Activated naive CD8-positive, alpha-beta T cell treated with anti-CD3 and anti-CD28 coated beads, Interleukin-2, amount 50 U/mL, for 16 hours (primary cell): ENCODE results near the gene OPA3.
"Not testable (repeated sequence)": the region's sequence is repeated elsewhere in the genome, so short reads cannot be mapped to it uniquely, and the experiment has no call there.

Experiments
- DNase-seq: peaks from one replicate; pipeline ENCODE4 v3.0.0-alpha.2; 2020; ENCODE audit warnings: low read depth, low spot score

OPA3 gene

DNA sequence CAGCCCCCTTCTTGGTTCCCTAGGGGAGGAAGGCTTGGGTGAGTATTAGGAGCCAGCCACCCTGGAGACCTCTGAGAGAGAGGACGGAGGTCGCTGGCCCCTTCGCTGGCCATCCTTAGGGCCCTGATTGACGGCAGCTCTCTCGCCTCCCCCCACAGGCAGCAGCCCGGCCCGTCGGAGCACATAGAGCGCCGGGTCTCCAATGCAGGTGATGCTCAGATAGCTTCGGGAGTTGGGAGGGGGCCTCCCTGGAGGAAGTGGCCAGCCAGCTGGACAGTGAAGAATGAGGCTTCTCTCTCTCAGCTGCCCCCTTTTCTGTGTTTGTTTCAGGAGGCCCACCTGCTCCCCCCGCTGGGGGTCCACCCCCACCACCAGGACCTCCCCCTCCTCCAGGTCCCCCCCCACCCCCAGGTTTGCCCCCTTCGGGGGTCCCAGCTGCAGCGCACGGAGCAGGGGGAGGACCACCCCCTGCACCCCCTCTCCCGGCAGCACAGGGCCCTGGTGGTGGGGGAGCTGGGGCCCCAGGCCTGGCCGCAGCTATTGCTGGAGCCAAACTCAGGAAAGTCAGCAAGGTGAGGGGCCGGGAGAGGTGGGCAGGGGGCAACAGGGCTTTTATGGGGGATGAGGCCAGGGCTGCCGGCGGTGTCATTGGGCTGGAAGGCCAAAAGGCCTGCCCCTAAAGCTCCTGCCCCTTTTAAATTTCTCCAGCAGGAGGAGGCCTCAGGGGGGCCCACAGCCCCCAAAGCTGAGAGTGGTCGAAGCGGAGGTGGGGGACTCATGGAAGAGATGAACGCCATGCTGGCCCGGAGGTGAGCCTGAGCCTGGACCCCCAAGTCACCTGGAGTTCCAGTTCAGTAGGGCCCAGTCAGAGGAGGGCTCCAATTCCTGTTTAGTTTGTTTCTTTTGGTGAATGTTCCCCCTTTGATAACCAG, 62.3 kb downstream of the OPA3 start:
- no peak for DNase-seq

DNA sequence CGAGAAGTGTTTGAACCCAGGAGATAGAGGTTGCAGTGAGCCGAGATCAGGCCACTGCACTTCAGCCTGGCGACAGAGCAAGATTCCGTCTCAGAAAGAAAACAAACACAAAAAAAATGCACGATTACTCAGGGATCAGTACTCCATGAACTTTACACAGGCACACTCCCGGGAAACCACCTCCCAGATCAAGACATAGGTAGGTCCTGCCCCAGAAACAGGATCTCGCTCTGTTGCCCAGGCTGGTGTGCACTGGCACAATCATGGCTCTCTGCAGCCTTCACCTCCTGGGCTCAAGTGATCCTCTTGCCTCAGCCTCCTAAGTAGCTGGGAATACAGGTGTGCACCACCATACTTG, 66.2 kb downstream of the OPA3 start:
- no peak for DNase-seq

GRCh38 chr19:45517641-45518468, 66.7 kb downstream of the OPA3 start:
- no peak for DNase-seq

DNA sequence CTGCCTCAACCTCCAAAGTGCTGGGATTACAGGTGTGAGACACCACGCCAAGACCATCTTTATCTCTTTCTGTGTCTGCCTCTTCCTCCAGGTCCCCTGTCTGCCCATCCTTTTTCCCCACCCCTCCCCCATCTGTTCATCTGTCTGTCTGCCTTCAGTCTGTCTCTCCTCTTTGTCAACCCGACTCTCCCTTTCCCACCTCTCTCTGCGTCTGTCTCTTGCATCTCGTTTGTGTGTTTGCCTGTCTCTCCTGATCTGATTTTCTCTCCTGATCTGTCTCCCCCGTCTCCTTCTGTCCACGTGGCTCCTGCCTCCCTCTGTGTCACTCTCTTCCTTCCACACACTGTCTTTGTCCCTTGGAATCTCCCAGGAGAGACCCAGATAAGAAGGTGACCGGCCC, 67.4 kb downstream of the OPA3 start:
- DNase-seq, result no peak

- no peak for DNase-seq
Observed at GRCh38 chr19:45515807-45516401, 68.7 kb downstream of the OPA3 start.

DNA sequence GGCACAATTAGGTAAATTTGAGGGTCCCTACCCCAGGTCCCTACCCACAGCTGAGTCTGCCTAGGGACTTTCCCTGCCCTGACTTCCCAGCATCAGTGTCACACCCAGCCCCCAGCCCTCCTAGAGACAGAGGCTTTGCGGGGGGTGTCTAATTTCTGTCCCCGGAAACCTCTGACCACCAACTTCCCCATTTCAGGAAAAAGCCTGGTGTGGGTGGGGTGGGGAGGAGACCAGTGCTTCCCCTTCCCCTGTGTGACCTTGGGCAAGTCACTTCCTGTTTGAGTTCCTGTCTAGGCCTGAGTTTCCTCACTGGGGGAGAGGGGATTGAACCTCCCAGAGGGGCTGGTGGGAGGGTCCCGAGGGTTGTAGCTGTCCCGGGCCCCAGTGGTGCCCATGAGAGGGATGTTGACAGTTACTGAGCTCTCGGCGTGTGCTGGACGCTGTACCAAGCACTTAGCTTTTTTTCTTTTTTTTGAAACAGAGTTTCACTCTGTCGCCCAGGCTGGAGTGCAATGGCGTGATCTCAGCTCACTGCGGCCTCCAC, 69.4 kb downstream of the OPA3 start:
- DNase-seq, result no peak

DNA sequence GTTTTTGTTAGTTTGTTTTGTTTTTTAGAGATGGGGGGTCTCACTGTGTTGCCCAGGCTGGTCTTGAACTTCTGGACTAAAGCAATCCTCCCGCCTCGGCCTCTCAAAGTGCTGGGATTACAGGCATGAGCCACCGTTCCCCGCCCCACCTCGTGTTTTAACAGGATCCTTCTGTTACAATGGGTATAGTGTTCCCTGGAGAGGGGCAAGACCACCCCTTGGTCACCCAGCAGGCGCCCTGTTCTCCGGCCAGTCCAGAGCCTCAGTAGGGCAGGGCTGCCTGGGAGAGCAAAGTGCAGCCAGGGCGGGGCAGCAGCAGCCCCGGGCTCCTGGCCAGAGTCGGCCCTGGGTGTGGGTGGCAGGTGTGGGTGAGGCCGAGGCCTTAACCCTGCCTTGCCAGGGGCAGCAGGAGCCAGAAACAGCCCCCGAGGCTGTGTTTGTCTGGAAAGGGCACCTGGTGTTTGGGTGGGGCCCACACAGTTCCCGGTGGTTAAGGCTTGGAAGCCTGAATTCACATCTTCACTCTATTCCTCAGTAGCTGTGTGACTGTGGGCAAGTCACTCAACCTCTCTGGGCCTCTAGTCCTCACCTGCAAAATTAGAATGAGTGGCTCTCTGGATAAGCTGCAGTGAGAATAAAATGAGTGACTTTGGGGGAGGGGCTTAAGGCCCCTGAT, 70.1 kb downstream of the OPA3 start:
- no peak for DNase-seq

- DNase-seq, result no peak
Observed at GRCh38 chr19:45512881-45513483, 71.6 kb downstream of the OPA3 start.

DNA sequence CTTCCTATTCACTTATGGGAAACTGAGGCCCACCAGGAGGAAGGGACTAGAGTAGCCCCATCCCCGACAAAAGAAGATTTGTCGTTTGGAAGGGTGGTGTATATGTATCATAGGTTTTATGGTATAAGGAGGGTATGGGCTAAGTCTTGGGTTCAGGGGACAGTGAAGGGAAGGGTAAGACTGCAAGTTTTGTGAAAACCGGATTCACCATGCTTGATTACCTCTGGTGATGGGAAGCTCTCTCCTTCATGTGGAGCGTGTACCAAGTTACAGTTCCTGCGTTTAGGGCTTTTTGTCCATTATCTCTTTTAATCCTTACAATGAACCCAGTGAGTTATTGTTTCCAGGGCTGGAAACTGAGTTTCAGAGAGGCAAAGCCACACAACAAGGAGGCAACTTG, 73.5 kb downstream of the OPA3 start:
- DNase-seq, result no peak

- not testable (repeated sequence) for DNase-seq
Observed at GRCh38 chr19:45510352-45510751, 74.2 kb downstream of the OPA3 start.

DNA sequence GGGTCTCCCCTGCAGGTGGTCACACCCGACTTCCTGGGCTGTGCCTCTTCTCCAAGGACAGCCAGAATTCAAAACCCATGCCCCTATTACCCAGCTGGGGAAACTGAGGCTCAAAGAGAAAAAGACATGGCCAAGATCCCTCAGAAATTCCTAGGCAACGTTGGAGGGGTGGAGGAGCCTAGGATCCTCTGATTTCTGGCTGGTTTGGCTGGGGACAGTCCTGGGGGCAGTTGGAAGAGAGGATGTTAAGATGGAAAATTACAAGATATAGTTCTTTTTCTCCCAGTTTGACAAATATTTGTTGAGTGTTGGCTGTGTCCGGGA, 74.9 kb downstream of the OPA3 start:
- DNase-seq, result no peak

DNA sequence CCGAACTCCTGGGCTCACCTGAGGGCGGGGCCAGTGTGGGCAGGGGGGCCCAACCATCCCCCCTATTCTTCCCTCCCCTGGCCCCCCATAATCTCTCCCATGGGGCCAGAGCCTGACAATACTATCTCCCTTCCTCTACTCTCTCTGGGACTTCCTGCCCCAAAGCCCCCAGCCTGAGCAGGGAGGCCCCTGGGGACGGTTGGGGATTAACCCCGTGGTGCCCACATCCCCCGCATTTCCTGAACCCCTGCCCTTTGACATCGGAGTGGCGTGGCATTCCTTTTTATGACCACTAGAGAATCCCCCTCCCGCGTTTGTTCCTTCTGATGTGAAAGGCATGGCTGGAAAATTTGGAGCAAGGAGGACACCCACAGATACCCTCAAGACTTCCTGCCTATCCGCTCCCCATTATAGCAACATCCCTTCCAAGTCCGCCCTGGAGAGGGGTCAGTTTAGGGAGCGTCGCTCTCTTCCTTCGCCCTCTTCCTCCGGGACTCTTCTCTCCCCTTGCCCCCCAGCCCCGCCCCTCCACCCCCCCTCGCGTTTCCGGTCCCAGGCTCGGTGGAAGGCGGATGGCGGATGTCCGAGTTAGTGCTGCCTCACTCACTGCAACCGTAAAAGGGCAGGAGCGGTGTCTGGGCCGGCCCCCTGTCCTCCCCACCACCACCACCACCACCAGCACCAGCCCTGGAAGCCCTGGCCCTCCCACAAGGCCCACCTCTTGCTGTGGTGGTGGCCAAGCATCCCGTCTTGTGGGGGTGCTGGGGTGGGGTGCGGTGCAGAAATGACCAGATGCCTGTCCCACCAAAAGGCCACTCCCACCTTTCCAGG, 75.5 kb downstream of the OPA3 start:
- DNase-seq, result no peak

GRCh38 chr19:45508417-45508860, 76.2 kb downstream of the OPA3 start:
- no peak for DNase-seq

- DNase-seq, result no peak
Observed at GRCh38 chr19:45507872-45508416, 76.7 kb downstream of the OPA3 start.

- peak; percentile 80 for DNase-seq
Observed at GRCh38 chr19:45506989-45507871, 77.4 kb downstream of the OPA3 start, which contains the start of gene VASP. VASP (plus strand) TSS chr19:45507479; CDS start chr19:45507772, 293 bp downstream.

- peak; percentile 99 for DNase-seq
Observed at GRCh38 chr19:45506246-45506988, 78.2 kb downstream of the OPA3 start.

DNA sequence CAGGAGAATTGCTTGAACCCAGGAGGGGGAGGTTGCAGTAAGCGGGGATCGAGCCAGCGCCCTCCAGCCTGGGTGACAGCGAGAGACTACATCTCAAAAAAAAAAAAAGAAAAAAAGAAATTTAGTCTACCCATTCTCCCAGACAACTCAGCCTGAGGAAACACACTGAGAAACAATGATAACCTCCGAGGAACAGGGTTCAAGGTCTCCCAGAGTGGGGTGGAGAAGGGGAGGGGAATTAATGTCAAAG, 78.7 kb downstream of the OPA3 start:
- no peak for DNase-seq
